B cell (primary cell): ENCODE results near the gene PLK3. TPM values are rescaled to one million over a fixed set of nuclear protein-coding genes. Genes with fewer than 3 reads are reported as not detected.

Experiments used
- ATAC-seq: fragments of 200-7000 bp; cut with Tn5 transposase; one replicate; pipeline ENCODE4 v1.10.0; 2021; ENCODE audit warnings: low read depth, mild to moderate bottlenecking, moderate number of reproducible peaks, moderate library complexity
- CTCF ChIA-PET: fragments of 350-600 bp; sonication (Branson Sonifier 250); formaldehyde crosslinking; loops from one replicate; lab custom pipeline; 2021; ENCODE audit warnings: antibody characterized with exemption, inconsistent platforms; lab: Charles Lee
- POLR2A ChIA-PET: fragments of 350-600 bp; sonication (Branson Sonifier 250); formaldehyde crosslinking; loops from one replicate; lab custom pipeline; 2021; ENCODE audit warnings: antibody characterized with exemption; lab: Charles Lee
- DNase-seq: peaks from one replicate; pipeline ENCODE4 v3.0.0; 2013
- H2AFZ ChIP-seq: 2 replicates; pipeline ENCODE4 v1.6.1; 2012; ENCODE audit warnings: mild to moderate bottlenecking, low read depth, low read length; ENCODE audit not compliant: insufficient read depth, poor library complexity, severe bottlenecking
- H3K27ac ChIP-seq, 2 donors: 1 replicate in 1 of 2; 2 replicates in 1 of 2; pipeline ENCODE4 v1.5.1; 2012 to 2013; ENCODE audit warnings: low read length in 2 of 2, mild to moderate bottlenecking in 2 of 2, moderate library complexity in 1 of 2
- H3K27me3 ChIP-seq, 4 experiments: fragments of 200-600 bp in 1 of 4; sonication (generic) in 1 of 4; replicated peaks in 1 of 4; 1 replicate in 2 of 4; 2 replicates in 2 of 4; pipeline versions ENCODE4 v1.6.1 to v1.7.0; 2013 to 2016; ENCODE audit warnings: low read length in 3 of 4, mild to moderate bottlenecking in 2 of 4, mixed read lengths in 1 of 4, moderate library complexity in 1 of 4; ENCODE audit not compliant: insufficient read depth in 4 of 4, control insufficient read depth in 3 of 4; ENCODE audit errors: control extremely low read depth in 1 of 4
- H3K36me3 ChIP-seq, 2 experiments: replicated peaks in 1 of 2; 1 replicate in 1 of 2; 2 replicates in 1 of 2; pipeline versions ENCODE4 v1.6.1 to v1.7.1; 2013; ENCODE audit warnings: low read length in 1 of 2; ENCODE audit not compliant: insufficient read depth in 2 of 2, control insufficient read depth in 1 of 2; ENCODE audit errors: control extremely low read depth in 1 of 2, extremely low read depth in 1 of 2
- H3K4me1 ChIP-seq, 2 donors: fragments of 200-600 bp in 1 of 2; sonication (generic) in 1 of 2; 1 replicate in 1 of 2; 2 replicates in 1 of 2; pipeline versions ENCODE4 v1.5.1 to v1.6.1; 2013 to 2017; ENCODE audit warnings: low read length in 2 of 2; ENCODE audit not compliant: control insufficient read depth in 2 of 2, insufficient read depth in 2 of 2
- H3K4me2 ChIP-seq: replicated peaks from 2 replicates; pipeline ENCODE3; 2012; ENCODE audit warnings: mild to moderate bottlenecking, low read depth, low read length; ENCODE audit not compliant: poor library complexity, severe bottlenecking
- H3K4me3 ChIP-seq, 5 experiments: fragments of 200-600 bp in 1 of 5; sonication (generic) in 1 of 5; 1 replicate in 3 of 5; 2 replicates in 2 of 5; pipeline versions ENCODE4 v1.5.1 to v1.7.0; 2011 to 2016; ENCODE audit warnings: low read length in 4 of 5, mild to moderate bottlenecking in 4 of 5, low read depth in 2 of 5, control low read depth in 1 of 5, moderate library complexity in 1 of 5; ENCODE audit not compliant: insufficient read depth in 1 of 5; ENCODE audit errors: control extremely low read depth in 1 of 5, extremely low read depth in 1 of 5
- H3K79me2 ChIP-seq: fragments of 200-600 bp; sonication (generic); one replicate; pipeline ENCODE4 v1.6.0; 2016; ENCODE audit warnings: low read length; ENCODE audit not compliant: control insufficient read depth, insufficient read depth
- H3K9ac ChIP-seq: fragments of 200-600 bp; sonication (generic); 2 replicates; pipeline ENCODE4 v1.6.1; 2017; ENCODE audit warnings: mild to moderate bottlenecking, low read length, moderate library complexity
- H3K9me3 ChIP-seq, 3 donors: one replicate each; pipeline versions ENCODE4 v1.6.1 to v1.7.1; 2013; ENCODE audit warnings: low read length in 2 of 3; ENCODE audit not compliant: control insufficient read depth in 2 of 3, insufficient read depth in 1 of 3; ENCODE audit errors: control extremely low read depth in 1 of 3
- H4K20me1 ChIP-seq: 2 replicates; pipeline ENCODE4 v1.6.0; 2012; ENCODE audit warnings: mild to moderate bottlenecking, low read length; ENCODE audit not compliant: insufficient read depth, control insufficient read depth, poor library complexity, severe bottlenecking
- H3K27ac Mint-ChIP-seq: one replicate; pipeline ENCODE4 v1.8.0; 2021; ENCODE audit warnings: mixed read lengths
- H3K27me3 Mint-ChIP-seq: one replicate; pipeline ENCODE4 v1.8.0; 2021; ENCODE audit warnings: mixed read lengths
- H3K4me1 Mint-ChIP-seq: one replicate; pipeline ENCODE4 v1.8.0; 2021; ENCODE audit warnings: mixed read lengths
- H3K4me3 Mint-ChIP-seq: one replicate; pipeline ENCODE4 v1.8.0; 2021; ENCODE audit warnings: mixed read lengths
- H3K9me3 Mint-ChIP-seq: one replicate; pipeline ENCODE4 v1.8.0; 2022; ENCODE audit warnings: mixed read lengths; ENCODE audit not compliant: insufficient read depth
- EZH2 ChIP-seq: IDR thresholded peaks from 2 replicates; pipeline ENCODE4 v1.6.1; 2012; ENCODE audit warnings: borderline replicate concordance, low read depth, mild to moderate bottlenecking, moderate library complexity, low read length; ENCODE audit not compliant: insufficient read depth, poor library complexity, severe bottlenecking
- WGBS: methylation state at CpG from one replicate; pipeline ENCODE4 v1.1.5; 2013; ENCODE audit warnings: missing lambda C conversion rate; ENCODE audit not compliant: insufficient coverage; 5-methylcytosine and 5-hydroxymethylcytosine counted together
- intact Hi-C: fragments of 100-400 bp; cut with micrococcal nuclease; formaldehyde crosslinking; loops from one replicate; pipeline ENCODE4 v1.10.0; 2022
- polyA plus RNA-seq: library from polyadenylated mRNA; depleted of rRNA; stranded (reverse); fragments of >200 nt; gene quantifications from 2 replicates; pipeline ENCODE4 v1.2.3, GENCODE V29; 2012
- total RNA-seq, 2 donors: library from RNA; stranded (reverse); fragments of 120-200 nt in 1 of 2; gene quantifications; 1 replicate in 1 of 2; 2 replicates in 1 of 2; pipeline versions ENCODE4 v1.2.3 to v1.2.4, GENCODE V29; 2013 to 2022
- TF ChIP-seq, protein P1 (sequence below): fragments of 200-600 bp; IDR thresholded peaks from one replicate; pipeline ENCODE4 v1.8.0; 2022; ENCODE audit warnings: antibody characterized with exemption, mild to moderate bottlenecking

The PLK3 gene
- total and polyA plus RNA-seq, 2 donors (not counting 1 experiment from before 2014, with no cell fraction given): 35.9 to 93.5 TPM

DNA sequence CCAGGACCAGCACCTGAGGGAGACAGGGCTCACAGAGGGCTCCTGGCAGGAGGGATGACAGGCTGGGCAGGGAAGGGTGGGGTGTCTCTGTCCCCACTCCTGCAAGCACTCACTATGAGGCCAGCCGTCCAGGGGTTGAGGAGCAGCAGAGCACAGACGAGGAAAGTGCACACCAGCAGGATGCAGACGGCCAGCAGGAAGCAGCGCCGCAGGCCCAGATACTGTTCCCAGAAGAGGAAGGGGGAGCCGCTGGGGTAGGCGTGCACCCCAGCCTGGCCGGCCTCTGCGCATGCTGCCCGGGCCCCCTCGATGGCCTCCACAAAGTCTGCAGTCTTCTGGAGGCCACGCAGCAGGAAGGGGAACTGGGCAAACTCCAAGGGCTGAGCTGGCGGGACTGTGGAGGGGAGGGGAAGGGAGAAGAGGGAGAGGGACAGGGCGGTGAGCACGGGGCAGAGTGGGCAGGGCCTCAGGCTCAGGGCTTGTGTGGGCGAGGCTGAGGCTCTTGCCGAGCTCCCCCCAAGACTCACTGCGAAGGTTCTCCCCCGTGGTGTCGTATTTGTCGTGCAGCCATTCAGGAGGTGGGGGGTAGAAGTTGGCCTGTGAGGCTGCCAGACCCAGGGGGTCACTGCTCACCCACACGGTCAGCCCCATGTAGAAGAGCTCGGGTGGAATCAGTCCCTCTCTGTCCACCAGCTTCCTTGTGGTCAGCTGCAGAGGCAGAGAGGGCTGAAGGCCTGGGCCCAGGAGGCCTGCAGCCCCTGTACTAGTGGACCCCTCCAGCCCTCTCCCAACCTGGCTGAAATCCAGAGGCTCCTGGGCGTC is 26.4 kb downstream of the PLK3 start:
- intact Hi-C loops: no loop called here
- ATAC-seq (no peak), DNase-seq (no peak)
- H3K9ac ChIP-seq: no peak overlapping the region
- peak overlapping the region; percentile 32 for H2AFZ ChIP-seq
- POLR2A ChIA-PET: interaction anchor here (0.7 kb wide), 1 partner anchor 102 kb away, joined by 3 read pairs; no protein-coding TSS in a partner anchor
- no peaks in the 10 kb centered on the region for H3K27me3 ChIP-seq
- Mint-ChIP-seq H3K4me1 (no peaks in the 10 kb centered on the region), H3K4me3 (no peak overlapping the region), H3K27me3 (no peaks in the 10 kb centered on the region), H3K27ac (no peak overlapping the region), H3K9me3 (no peaks in the 10 kb centered on the region)
- 38% methylated on average over 22 of the region's 24 CpGs for WGBS
- peaks cover 0 to 4% (median 0%) of the 10 kb centered on the region in 3 donors for H3K9me3 ChIP-seq
- CTCF ChIA-PET: interaction anchor here (1.0 to 2.2 kb wide), 5 partner anchors 9 to 97 kb away, joined by 3 to 10 read pairs (median 3); partner anchors contain the start of gene PLK3
- H3K36me3 ChIP-seq: no peaks in the 10 kb centered on the region
- no peaks in the 10 kb centered on the region for H4K20me1 ChIP-seq
- H3K27ac ChIP-seq: no peak overlapping the region
- no peak overlapping the region for H3K4me3 ChIP-seq
- H3K79me2 ChIP-seq: no peaks in the 10 kb centered on the region
- no peak overlapping the region for H3K4me2 ChIP-seq
- H3K4me1 ChIP-seq: no peaks in the 10 kb centered on the region
- no peak for TF ChIP-seq EZH2
- TF ChIP-seq, protein P1, sequence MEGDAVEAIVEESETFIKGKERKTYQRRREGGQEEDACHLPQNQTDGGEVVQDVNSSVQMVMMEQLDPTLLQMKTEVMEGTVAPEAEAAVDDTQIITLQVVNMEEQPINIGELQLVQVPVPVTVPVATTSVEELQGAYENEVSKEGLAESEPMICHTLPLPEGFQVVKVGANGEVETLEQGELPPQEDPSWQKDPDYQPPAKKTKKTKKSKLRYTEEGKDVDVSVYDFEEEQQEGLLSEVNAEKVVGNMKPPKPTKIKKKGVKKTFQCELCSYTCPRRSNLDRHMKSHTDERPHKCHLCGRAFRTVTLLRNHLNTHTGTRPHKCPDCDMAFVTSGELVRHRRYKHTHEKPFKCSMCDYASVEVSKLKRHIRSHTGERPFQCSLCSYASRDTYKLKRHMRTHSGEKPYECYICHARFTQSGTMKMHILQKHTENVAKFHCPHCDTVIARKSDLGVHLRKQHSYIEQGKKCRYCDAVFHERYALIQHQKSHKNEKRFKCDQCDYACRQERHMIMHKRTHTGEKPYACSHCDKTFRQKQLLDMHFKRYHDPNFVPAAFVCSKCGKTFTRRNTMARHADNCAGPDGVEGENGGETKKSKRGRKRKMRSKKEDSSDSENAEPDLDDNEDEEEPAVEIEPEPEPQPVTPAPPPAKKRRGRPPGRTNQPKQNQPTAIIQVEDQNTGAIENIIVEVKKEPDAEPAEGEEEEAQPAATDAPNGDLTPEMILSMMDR: no peak
